ENCODE results near the gene PRKACA.
A peak's percentile ranks its signal among the peaks of the same experiment; 100 is the strongest.

PRKACA gene

GRCh38 chr19:14091813-14092462 lies 25.6 kb downstream of the PRKACA start:
- no peak for DNase-seq (ENCODE audit: low read depth)

GRCh38 chr19:14091081-14091812 lies 26.3 kb downstream of the PRKACA start:
- DNase-seq (ENCODE audit: low read depth): no peak

GRCh38 chr19:14090509-14091080 lies 27.0 kb downstream of the PRKACA start, which contains the start of gene SAMD1:
Gene SAMD1, minus strand, starts transcription at chr19:14090751.
- peak; percentile 62 for DNase-seq (ENCODE audit: low read depth)

- no peak for DNase-seq (ENCODE audit: low read depth)
These were observed 27.7 kb downstream of the PRKACA start for GRCh38 chr19:14089662-14090508.

- no peak for DNase-seq (ENCODE audit: low read depth)
These were observed 28.2 kb downstream of the PRKACA start for GRCh38 chr19:14089412-14089661.

GRCh38 chr19:14088634-14089411 lies 28.7 kb downstream of the PRKACA start:
- DNase-seq (ENCODE audit: low read depth): no peak

- DNase-seq (ENCODE audit: low read depth): no peak
These were observed 31.5 kb downstream of the PRKACA start for GRCh38 chr19:14086098-14086497.

GRCh38 chr19:14085309-14085995 lies 32.1 kb downstream of the PRKACA start, which contains the start of gene C19orf67:
Gene C19orf67, minus strand, starts transcription at chr19:14085783. Its CDS starts 156 bp downstream, at chr19:14085627.
- DNase-seq (ENCODE audit: low read depth): no peak

GRCh38 chr19:14082675-14082960 lies 34.9 kb downstream of the PRKACA start:
- no peak for DNase-seq (ENCODE audit: low read depth)

GRCh38 chr19:14081797-14082674 lies 35.5 kb downstream of the PRKACA start:
- DNase-seq (ENCODE audit: low read depth): no peak

- peak; percentile 99 for DNase-seq (ENCODE audit: low read depth)
These were observed 36.4 kb downstream of the PRKACA start for GRCh38 chr19:14080887-14081796.

GRCh38 chr19:14078411-14078810 lies 39.2 kb downstream of the PRKACA start:
- DNase-seq (ENCODE audit: low read depth): no peak

- no peak for DNase-seq (ENCODE audit: low read depth)
These were observed 43.4 kb downstream of the PRKACA start for GRCh38 chr19:14073925-14074838.

GRCh38 chr19:14073261-14073924 lies 44.2 kb downstream of the PRKACA start:
- no peak for DNase-seq (ENCODE audit: low read depth)

- no peak for DNase-seq (ENCODE audit: low read depth)
These were observed 44.9 kb downstream of the PRKACA start, which contains the start of gene MISP3 for GRCh38 chr19:14072535-14073260. Gene MISP3, plus strand, starts transcription at chr19:14072786. Its CDS starts 524 bp downstream, at chr19:14073310.

- DNase-seq (ENCODE audit: low read depth): no peak
These were observed 47.1 kb downstream of the PRKACA start for GRCh38 chr19:14070268-14071050.
